H1 (cell line): ENCODE results near the gene NUB1. TPM values are rescaled to one million over a fixed set of nuclear protein-coding genes. Genes with fewer than 3 reads are reported as not detected.

Experiments used
- CTCF ChIA-PET: fragments of 300-600 bp; sonication (Branson Sonifier 250); formaldehyde crosslinking; loops from one replicate; lab custom pipeline; 2021; ENCODE audit not compliant: partially characterized antibody; lab: Charles Lee
- POLR2A ChIA-PET: fragments of 300-600 bp; sonication (Branson Sonifier 250); formaldehyde crosslinking; loops from one replicate; lab custom pipeline; 2021; ENCODE audit warnings: inconsistent platforms; ENCODE audit not compliant: partially characterized antibody; lab: Charles Lee
- DNase-seq, 2 experiments: peaks; one replicate each; pipeline versions ENCODE4 v3.0.0 to v3.0.0-alpha.2; 2010 to 2022; ENCODE audit warnings: low spot score in 2 of 2, low read depth in 1 of 2, mixed read lengths in 1 of 2
- FAIRE-seq: peaks from 2 replicates; lab custom pipeline; 2011; peaks lifted over from hg19 to GRCh38; lab: Jason Lieb, UNC
- H2AFZ ChIP-seq: 2 replicates; pipeline ENCODE4 v1.8.1; 2012; ENCODE audit warnings: low read length, inconsistent platforms
- H2AK5ac ChIP-seq: 2 replicates; pipeline ENCODE4 v1.6.1; 2013; ENCODE audit warnings: low read depth, low read length
- H2BK120ac ChIP-seq: replicated peaks from 2 replicates; pipeline ENCODE3; 2013; ENCODE audit warnings: low read depth, low read length, inconsistent platforms
- H2BK12ac ChIP-seq: 2 replicates; pipeline ENCODE4 v1.6.1; 2013; ENCODE audit warnings: low read depth, low read length
- H2BK15ac ChIP-seq: 2 replicates; pipeline ENCODE4 v1.6.1; 2013; ENCODE audit warnings: low read length
- H2BK20ac ChIP-seq: 2 replicates; pipeline ENCODE4 v1.6.1; 2013; ENCODE audit warnings: low read length
- H2BK5ac ChIP-seq: 2 replicates; pipeline ENCODE4 v1.6.1; 2013; ENCODE audit warnings: low read depth, low read length
- H3K14ac ChIP-seq: 2 replicates; pipeline ENCODE4 v1.6.1; 2013; ENCODE audit warnings: inconsistent platforms; ENCODE audit not compliant: insufficient read length
- H3K18ac ChIP-seq: 2 replicates; pipeline ENCODE4 v1.6.1; 2013; ENCODE audit warnings: low read length; ENCODE audit errors: extremely low read depth
- H3K23ac ChIP-seq: 2 replicates; pipeline ENCODE4 v1.6.1; 2013; ENCODE audit warnings: inconsistent platforms; ENCODE audit not compliant: insufficient read length
- H3K23me2 ChIP-seq: 2 replicates; pipeline ENCODE4 v1.6.1; 2013; ENCODE audit warnings: low read depth, low read length
- H3K27ac ChIP-seq: 2 replicates; pipeline ENCODE4 v1.6.1; 2011; ENCODE audit warnings: low read depth, low read length, inconsistent platforms
- H3K27me3 ChIP-seq, 4 experiments: replicated peaks in 1 of 4; 1 replicate in 1 of 4; 2 replicates in 3 of 4; pipeline versions ENCODE4 v1.6.1 to v1.8.1; 2011 to 2013; ENCODE audit warnings: low read length in 3 of 4, mild to moderate bottlenecking in 3 of 4, inconsistent platforms in 2 of 4, mixed read lengths in 2 of 4, moderate library complexity in 1 of 4; ENCODE audit not compliant: control insufficient read depth in 3 of 4, insufficient read depth in 3 of 4; ENCODE audit errors: extremely low read depth in 1 of 4
- H3K36me3 ChIP-seq, 4 experiments: 2 replicates each; pipeline versions ENCODE4 v1.6.1 to v1.8.1; 2011 to 2013; ENCODE audit warnings: mild to moderate bottlenecking in 4 of 4, low read length in 3 of 4, moderate library complexity in 2 of 4, control low read depth in 1 of 4, inconsistent platforms in 1 of 4; ENCODE audit not compliant: insufficient read depth in 4 of 4, control insufficient read depth in 2 of 4
- H3K4ac ChIP-seq: replicated peaks from 2 replicates; pipeline ENCODE3; 2013; ENCODE audit warnings: low read length, low read depth, mixed read lengths, inconsistent platforms; ENCODE audit not compliant: insufficient read length
- H3K4me1 ChIP-seq, 4 experiments: replicated peaks in 1 of 4; 1 replicate in 1 of 4; 2 replicates in 3 of 4; pipeline versions ENCODE4 v1.6.1 to v1.8.1; 2011 to 2013; ENCODE audit warnings: low read length in 3 of 4, inconsistent platforms in 2 of 4, mixed read lengths in 1 of 4; ENCODE audit not compliant: insufficient read depth in 4 of 4, control insufficient read depth in 3 of 4
- H3K4me2 ChIP-seq, 2 experiments: 2 replicates each; pipeline versions ENCODE4 v1.6.1 to v1.8.1; 2011 to 2013; ENCODE audit warnings: low read depth in 2 of 2, low read length in 2 of 2, control low read depth in 1 of 2, inconsistent platforms in 1 of 2, mild to moderate bottlenecking in 1 of 2; ENCODE audit not compliant: insufficient read depth in 1 of 2
- H3K4me3 ChIP-seq, 4 experiments: fragments of 200-600, 300-600 bp in 1 of 4; sonication (generic), shearing (Covaris generic), sonication (Bioruptor Twin) in 1 of 4; 2 replicates each; pipeline versions ENCODE4 v1.5.1 to v1.8.1; 2011 to 2016; ENCODE audit warnings: low read length in 4 of 4, low read depth in 3 of 4, control low read depth in 2 of 4, inconsistent platforms in 2 of 4, mild to moderate bottlenecking in 2 of 4, mixed read lengths in 1 of 4, moderate library complexity in 1 of 4; ENCODE audit not compliant: insufficient read depth in 2 of 4; ENCODE audit errors: extremely low read depth in 1 of 4
- H3K56ac ChIP-seq: replicated peaks from 2 replicates; pipeline ENCODE3; 2013; ENCODE audit warnings: low read depth, mild to moderate bottlenecking, mixed read lengths, low read length, inconsistent platforms; ENCODE audit not compliant: insufficient read length
- H3K79me1 ChIP-seq: 2 replicates; pipeline ENCODE4 v1.6.1; 2013; ENCODE audit warnings: low read depth, low read length, control low read depth
- H3K79me2 ChIP-seq, 2 experiments: 2 replicates each; pipeline versions ENCODE4 v1.6.1 to v1.8.1; 2012 to 2013; ENCODE audit warnings: low read length in 2 of 2, mild to moderate bottlenecking in 2 of 2, inconsistent platforms in 1 of 2; ENCODE audit not compliant: insufficient read depth in 2 of 2, control insufficient read depth in 1 of 2
- H3K9ac ChIP-seq, 4 experiments: replicated peaks in 1 of 4; 1 replicate in 1 of 4; 2 replicates in 3 of 4; pipeline versions ENCODE4 v1.6.1 to v1.8.1; 2011 to 2013; ENCODE audit warnings: low read depth in 3 of 4, low read length in 3 of 4, control low read depth in 2 of 4, mild to moderate bottlenecking in 2 of 4, moderate library complexity in 2 of 4, inconsistent platforms in 1 of 4; ENCODE audit errors: extremely low read depth in 1 of 4
- H3K9me3 ChIP-seq, 2 experiments: 2 replicates each; pipeline versions ENCODE4 v1.6.1 to v1.8.1; 2012 to 2013; ENCODE audit warnings: mild to moderate bottlenecking in 2 of 2, moderate library complexity in 2 of 2, control low read depth in 1 of 2, inconsistent platforms in 1 of 2, low read depth in 1 of 2, low read length in 1 of 2, mixed read lengths in 1 of 2; ENCODE audit not compliant: insufficient read depth in 2 of 2
- H4K20me1 ChIP-seq, 2 experiments: replicated peaks in 1 of 2; 2 replicates each; pipeline versions ENCODE3 to v1.8.1; 2011 to 2013; ENCODE audit warnings: inconsistent platforms in 2 of 2, low read length in 2 of 2, mild to moderate bottlenecking in 1 of 2; ENCODE audit not compliant: insufficient read depth in 2 of 2, control insufficient read depth in 1 of 2
- H4K5ac ChIP-seq: 2 replicates; pipeline ENCODE4 v1.6.1; 2013; ENCODE audit warnings: low read length, low read depth, mixed read lengths, inconsistent platforms; ENCODE audit not compliant: insufficient read length
- H4K8ac ChIP-seq: 2 replicates; pipeline ENCODE4 v1.8.0; 2013; ENCODE audit warnings: mild to moderate bottlenecking, moderate library complexity, low read length, inconsistent platforms; ENCODE audit not compliant: insufficient read depth; ENCODE audit errors: extremely low read depth
- H4K91ac ChIP-seq: replicated peaks from 2 replicates; pipeline ENCODE3; 2013; ENCODE audit warnings: low read length, mixed read lengths, inconsistent platforms; ENCODE audit not compliant: insufficient read length
- ATF3 ChIP-seq: IDR thresholded peaks from 2 replicates; pipeline ENCODE4 v1.6.1; 2011; ENCODE audit warnings: low read depth, mild to moderate bottlenecking, low read length; ENCODE audit not compliant: insufficient read depth
- CEBPB ChIP-seq: IDR thresholded peaks from 2 replicates; pipeline ENCODE4 v1.6.1; 2012; ENCODE audit warnings: low read depth, low read length
- CHD1 ChIP-seq: IDR thresholded peaks from 2 replicates; pipeline ENCODE4 v1.6.1; 2012; ENCODE audit warnings: low read depth, low read length, improper control_type of control experiment
- GTF2F1 ChIP-seq: IDR thresholded peaks from 2 replicates; pipeline ENCODE4 v1.6.1; 2012; ENCODE audit warnings: low read depth, low read length, improper control_type of control experiment, borderline replicate concordance
- HDAC2 ChIP-seq, 2 experiments: fragments of 300-600 bp in 1 of 2; sonication (generic) in 1 of 2; IDR thresholded peaks; 2 replicates each; pipeline ENCODE4 v1.6.1; 2011 to 2012; ENCODE audit warnings: low read depth in 2 of 2, low read length in 2 of 2, mild to moderate bottlenecking in 2 of 2, moderate library complexity in 2 of 2, borderline replicate concordance in 1 of 2, inconsistent platforms in 1 of 2
- JUND ChIP-seq: IDR thresholded peaks from 2 replicates; pipeline ENCODE4 v1.6.1; 2011; ENCODE audit warnings: mild to moderate bottlenecking, improper control_type of control experiment, low read length
- RXRA ChIP-seq: IDR thresholded peaks from 2 replicates; pipeline ENCODE4 v1.6.1; 2011; ENCODE audit warnings: low read depth, mild to moderate bottlenecking, low read length, moderate library complexity; ENCODE audit not compliant: insufficient read depth
- SIN3A ChIP-seq, 2 experiments: IDR thresholded peaks in 1 of 2; conservative IDR thresholded peaks in 1 of 2; 2 replicates each; pipeline ENCODE4 v1.6.1; 2011 to 2012; ENCODE audit warnings: low read length in 2 of 2, improper control_type of control experiment in 1 of 2, low read depth in 1 of 2, mild to moderate bottlenecking in 1 of 2
- SIX5 ChIP-seq: IDR thresholded peaks from 2 replicates; pipeline ENCODE4 v1.6.1; 2011; ENCODE audit warnings: mild to moderate bottlenecking, low read depth, low read length
- WGBS, 2 experiments: shearing (Covaris generic) in 1 of 2; methylation state at CpG; one replicate each; pipeline versions ENCODE4 v1.1.6 to v1.1.7; 2013 to 2015; ENCODE audit warnings: low lambda C conversion rate in 2 of 2, mixed read lengths in 2 of 2, inconsistent platforms in 1 of 2, low coverage in 1 of 2, missing lambda C conversion rate in 1 of 2; ENCODE audit not compliant: insufficient replicate concordance in 2 of 2, insufficient coverage in 1 of 2, insufficient read length in 1 of 2; ENCODE audit errors: extremely low coverage in 1 of 2, missing lambda C conversion rate in 1 of 2; 5-methylcytosine and 5-hydroxymethylcytosine counted together
- polyA plus RNA-seq, 7 experiments: library from polyadenylated mRNA; depleted of rRNA in 3 of 7; stranded (reverse) in 5 of 7; unstranded in 2 of 7; fragments of >200 nt in 5 of 7; fragments of 200-250 nt in 2 of 7; gene quantifications; 1 replicate in 5 of 7; 2 replicates in 1 of 7; 4 replicates in 1 of 7; pipeline versions ENCODE4 v1.2.1 to v1.2.3, GENCODE V29; 2011 to 2013; ENCODE audit warnings: missing spikeins in 2 of 7, mixed read lengths in 2 of 7
- total RNA-seq: library from RNA; stranded (reverse); fragmentation: NEBNext Ultra II Directional; extraction: Animal tissue kit (Norgen Biotek cat#: 25700); gene quantifications from 2 replicates; pipeline ENCODE4 v1.2.1, GENCODE V29; 2021

Gene NUB1
- total and polyA plus RNA-seq, 2 of the 8 experiments (the other 6 are each of a cell fraction or from before 2014, with no cell fraction given), result 22.1 to 43.5 TPM

GRCh38 chr7:151319189-151319588 is 22.4 kb upstream of the NUB1 start:
- no peak overlapping the region for H2AK5ac ChIP-seq
- no peaks in the 10 kb centered on the region for H3K4me1 ChIP-seq
- H3K4me3 ChIP-seq, result no peak overlapping the region
- H2BK15ac ChIP-seq, result no peak overlapping the region
- H3K23me2 ChIP-seq, result no peaks in the 10 kb centered on the region
- H4K5ac ChIP-seq, result no peak overlapping the region
- H3K79me2 ChIP-seq, result no peaks in the 10 kb centered on the region
- H3K56ac ChIP-seq, result no peak overlapping the region
- no peak overlapping the region for H3K4ac ChIP-seq
- no peak overlapping the region for H3K9ac ChIP-seq
- FAIRE-seq (no peak), DNase-seq (no peak)
- no peak overlapping the region for H2BK5ac ChIP-seq
- no peak overlapping the region for H3K18ac ChIP-seq
- no peak overlapping the region for H3K14ac ChIP-seq
- H2BK120ac ChIP-seq, result no peak overlapping the region
- TF ChIP-seq HDAC2 (IDR thresholded peaks at IDR 0.05; ENCODE audit: borderline replicate concordance in 1 of 2, low read depth in 2 of 2, low read length in 2 of 2) (no peak), SIN3A (conservative IDR thresholded peaks at IDR 0.05 in 1 of 2, IDR thresholded peaks at IDR 0.05 in 1 of 2; ENCODE audit: low read depth in 1 of 2, low read length in 2 of 2) (no peak), GTF2F1 (no peak), SIX5 (no peak), RXRA (no peak), ATF3 (no peak), CEBPB (no peak), CHD1 (no peak), JUND (no peak)
- H3K23ac ChIP-seq, result no peak overlapping the region
- H4K20me1 ChIP-seq, result no peaks in the 10 kb centered on the region
- H3K79me1 ChIP-seq, result no peaks in the 10 kb centered on the region
- H3K36me3 ChIP-seq, result no peaks in the 10 kb centered on the region
- H2BK12ac ChIP-seq, result no peak overlapping the region
- H4K91ac ChIP-seq, result no peak overlapping the region
- H2AFZ ChIP-seq, result no peak overlapping the region
- POLR2A ChIA-PET, result interaction anchor here (0.8 to 1.6 kb wide), 2 partner anchors 22 to 234 kb away, joined by 3 to 4 read pairs; partner anchors contain the start of gene NUB1
- no peak overlapping the region for H4K8ac ChIP-seq
- no peak overlapping the region for H3K27ac ChIP-seq
- H3K27me3 ChIP-seq, result no peaks in the 10 kb centered on the region
- no peak overlapping the region for H2BK20ac ChIP-seq
- WGBS, 2 experiments, result 89% methylated on average over 2 of the region's 2 CpGs; no CpG with 5 or more reads in 1 of the 2 experiments
- CTCF ChIA-PET, result interaction anchor here (0.6 to 5.5 kb wide), 7 partner anchors 9 to 75 kb away, joined by 3 to 75 read pairs (median 7); partner anchors contain the start of gene NUB1
- H3K9me3 ChIP-seq, result peaks cover 21% of the 10 kb centered on the region in 2 experiments; a peak in 3 of 4 replicates
- no peak overlapping the region for H3K4me2 ChIP-seq
